ENCODE results near the gene ADGRF3.

ADGRF3 gene

GRCh38 chr2:26298638-26299393 is 47.8 kb downstream of the ADGRF3 start:
- in situ Hi-C loops (cut with MboI; ENCODE audit: low pct_unique_long_range_greater_than_20kb, low sequenced_read_pairs, unreplicated experiment), result no loop called here
- DNase-seq (ENCODE audit: low spot score), result peak; percentile 31
- TF ChIP-seq, protein P1, sequence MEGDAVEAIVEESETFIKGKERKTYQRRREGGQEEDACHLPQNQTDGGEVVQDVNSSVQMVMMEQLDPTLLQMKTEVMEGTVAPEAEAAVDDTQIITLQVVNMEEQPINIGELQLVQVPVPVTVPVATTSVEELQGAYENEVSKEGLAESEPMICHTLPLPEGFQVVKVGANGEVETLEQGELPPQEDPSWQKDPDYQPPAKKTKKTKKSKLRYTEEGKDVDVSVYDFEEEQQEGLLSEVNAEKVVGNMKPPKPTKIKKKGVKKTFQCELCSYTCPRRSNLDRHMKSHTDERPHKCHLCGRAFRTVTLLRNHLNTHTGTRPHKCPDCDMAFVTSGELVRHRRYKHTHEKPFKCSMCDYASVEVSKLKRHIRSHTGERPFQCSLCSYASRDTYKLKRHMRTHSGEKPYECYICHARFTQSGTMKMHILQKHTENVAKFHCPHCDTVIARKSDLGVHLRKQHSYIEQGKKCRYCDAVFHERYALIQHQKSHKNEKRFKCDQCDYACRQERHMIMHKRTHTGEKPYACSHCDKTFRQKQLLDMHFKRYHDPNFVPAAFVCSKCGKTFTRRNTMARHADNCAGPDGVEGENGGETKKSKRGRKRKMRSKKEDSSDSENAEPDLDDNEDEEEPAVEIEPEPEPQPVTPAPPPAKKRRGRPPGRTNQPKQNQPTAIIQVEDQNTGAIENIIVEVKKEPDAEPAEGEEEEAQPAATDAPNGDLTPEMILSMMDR (IDR thresholded peaks at IDR 0.05; ENCODE audit: extremely low read depth, insufficient read depth, missing control alignments), result no peak

GRCh38 chr2:26298286-26298637 is 48.3 kb downstream of the ADGRF3 start:
- in situ Hi-C loops (cut with MboI; ENCODE audit: low pct_unique_long_range_greater_than_20kb, low sequenced_read_pairs, unreplicated experiment), result no loop called here
- TF ChIP-seq, protein P1 (IDR thresholded peaks at IDR 0.05; ENCODE audit: extremely low read depth, insufficient read depth, missing control alignments), result no peak
- DNase-seq (ENCODE audit: low spot score), result no peak

DNA sequence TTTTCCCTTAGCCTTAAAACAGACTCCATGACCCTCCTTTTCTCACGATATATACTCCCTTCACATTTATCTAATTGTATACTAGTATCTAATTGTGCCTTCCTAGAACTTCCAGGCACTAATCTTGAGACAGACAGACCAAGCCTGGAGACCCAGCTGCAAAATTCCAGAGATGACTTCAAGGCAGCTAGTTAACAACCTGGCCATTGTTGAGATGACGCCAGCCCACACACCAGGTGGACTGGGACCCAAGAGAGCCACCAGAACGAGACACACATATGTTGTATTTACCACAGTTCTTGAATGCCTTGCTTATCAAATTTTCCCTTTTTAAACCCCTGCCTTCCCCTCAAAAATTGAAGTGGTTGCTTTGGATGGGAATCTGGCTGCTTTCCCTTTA is 49.5 kb downstream of the ADGRF3 start:
- TF ChIP-seq, protein P1 (IDR thresholded peaks at IDR 0.05; ENCODE audit: extremely low read depth, insufficient read depth, missing control alignments), result no peak
- in situ Hi-C loops (cut with MboI; ENCODE audit: low pct_unique_long_range_greater_than_20kb, low sequenced_read_pairs, unreplicated experiment), result no loop called here
- no peak for DNase-seq (ENCODE audit: low spot score)

DNA sequence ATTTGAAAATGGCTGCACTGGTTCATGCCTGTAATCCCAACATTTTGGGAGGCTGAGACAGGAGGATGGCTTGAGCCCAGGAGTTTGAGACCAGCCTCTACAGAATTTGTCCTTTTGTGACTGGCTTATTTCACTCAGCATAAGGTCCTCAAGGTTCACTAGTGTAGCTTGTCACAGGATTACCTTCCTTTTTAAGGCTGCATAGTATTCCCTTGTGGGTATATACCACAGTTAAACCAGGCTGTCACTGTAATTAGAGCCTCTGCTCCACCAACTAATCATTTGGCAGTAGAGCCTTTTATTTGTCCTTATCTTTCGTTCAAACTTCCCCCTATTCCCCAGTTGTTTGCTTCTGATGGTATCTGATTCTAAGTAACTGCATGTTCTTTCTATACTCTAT is 51.1 kb downstream of the ADGRF3 start:
- TF ChIP-seq, protein P1 (IDR thresholded peaks at IDR 0.05; ENCODE audit: extremely low read depth, insufficient read depth, missing control alignments), result no peak
- no peak for DNase-seq (ENCODE audit: low spot score)
- in situ Hi-C loops (cut with MboI; ENCODE audit: low pct_unique_long_range_greater_than_20kb, low sequenced_read_pairs, unreplicated experiment), result no loop called here

DNA sequence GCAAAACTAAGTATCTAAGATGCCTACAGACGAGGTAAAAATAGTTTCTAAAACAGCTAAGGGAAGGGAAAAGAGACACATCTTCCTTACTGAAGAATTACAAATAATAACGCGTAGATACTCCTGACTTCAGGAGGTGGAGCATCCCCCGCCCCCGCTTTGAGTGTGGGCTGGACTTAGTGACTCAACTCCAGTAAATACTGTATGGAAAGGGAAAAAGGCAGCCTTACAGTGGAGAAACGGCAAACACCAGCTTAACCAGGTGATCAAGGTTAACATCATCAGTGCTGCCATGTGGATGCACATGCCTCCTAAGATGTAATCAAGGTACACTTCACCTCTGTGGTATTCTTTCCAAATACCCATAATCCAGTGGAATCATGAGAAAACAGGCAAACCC is 53.9 kb downstream of the ADGRF3 start:
- DNase-seq (ENCODE audit: low spot score), result no peak
- in situ Hi-C loops (cut with MboI; ENCODE audit: low pct_unique_long_range_greater_than_20kb, low sequenced_read_pairs, unreplicated experiment), result no loop called here
- TF ChIP-seq, protein P1 (IDR thresholded peaks at IDR 0.05; ENCODE audit: extremely low read depth, insufficient read depth, missing control alignments), result no peak

DNA sequence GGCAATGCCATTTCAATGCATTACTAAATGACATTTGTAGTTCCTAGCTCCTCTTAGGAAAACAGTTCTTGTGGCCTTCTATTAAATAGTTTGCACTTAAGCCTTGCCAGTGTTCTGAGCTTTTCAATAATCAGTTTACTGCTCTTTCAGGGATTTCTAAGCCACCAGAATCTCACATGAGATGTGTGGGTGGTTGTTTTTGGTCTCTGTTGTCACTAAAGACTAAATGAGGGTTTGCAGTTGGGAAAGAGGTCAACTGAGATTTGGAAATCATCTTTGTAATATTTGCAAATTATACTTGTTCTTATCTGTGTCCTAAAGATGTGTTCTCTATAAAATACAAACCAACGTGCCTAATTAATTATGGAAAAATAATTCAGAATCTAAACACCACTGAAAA is 56.6 kb downstream of the ADGRF3 start:
- TF ChIP-seq, protein P1 (IDR thresholded peaks at IDR 0.05; ENCODE audit: extremely low read depth, insufficient read depth, missing control alignments), result no peak
- in situ Hi-C loops (cut with MboI; ENCODE audit: low pct_unique_long_range_greater_than_20kb, low sequenced_read_pairs, unreplicated experiment), result no loop called here
- DNase-seq (ENCODE audit: low spot score), result no peak

Measured in GM13977 (cell line).